HG02870 (cell line): ENCODE measurements around the gene ANAPC2.

Source experiments
- ATAC-seq: cut with Tn5 transposase; IDR thresholded peaks from one replicate; pipeline ENCODE4 v1.9.1; 2021; ENCODE audit warnings: mild to moderate bottlenecking, moderate library complexity; ENCODE audit not compliant: unreplicated experiment

The ANAPC2 gene

DNA sequence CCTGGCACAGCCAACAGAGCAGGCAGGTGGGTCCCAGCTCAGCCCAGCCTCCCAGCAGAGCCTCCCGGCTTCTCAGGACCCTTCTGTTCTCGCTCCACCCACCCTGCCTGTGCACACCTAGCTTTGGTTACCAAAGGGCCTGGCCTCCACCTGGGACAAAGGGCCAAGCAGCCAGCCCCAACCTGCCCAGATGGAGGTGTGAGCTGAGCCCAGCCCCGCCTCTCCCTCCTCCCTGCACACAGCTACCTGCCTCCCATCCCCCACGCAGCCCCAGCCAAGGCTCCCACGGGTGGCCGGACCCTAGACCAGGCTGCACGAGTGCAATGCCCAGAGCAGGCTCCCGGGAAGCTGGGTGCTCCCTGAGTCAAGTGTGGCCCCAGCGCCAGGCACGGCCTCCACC is 6.5 kb upstream of the ANAPC2 start:
- no peak for ATAC-seq

DNA sequence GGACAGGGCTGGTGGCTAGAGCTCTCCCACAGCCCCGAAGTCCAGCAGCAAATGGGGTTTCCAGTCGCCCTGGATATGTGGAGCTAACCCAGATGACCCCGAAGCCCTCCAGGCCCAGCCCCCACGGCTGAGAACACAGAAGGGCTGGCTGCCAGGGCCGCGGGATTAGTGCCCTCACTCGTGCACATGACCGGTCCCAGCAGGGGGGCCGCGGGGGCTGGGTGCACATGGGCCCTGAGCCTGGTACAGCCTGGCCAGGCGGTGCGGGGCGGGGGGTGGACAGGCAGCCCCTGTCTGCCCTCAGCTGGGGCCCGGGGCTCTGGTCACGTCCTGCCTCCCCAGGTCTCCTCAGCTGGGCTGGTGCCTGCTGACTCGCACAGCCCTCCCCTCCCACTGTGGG is 6.0 kb upstream of the ANAPC2 start:
- no peak for ATAC-seq

DNA sequence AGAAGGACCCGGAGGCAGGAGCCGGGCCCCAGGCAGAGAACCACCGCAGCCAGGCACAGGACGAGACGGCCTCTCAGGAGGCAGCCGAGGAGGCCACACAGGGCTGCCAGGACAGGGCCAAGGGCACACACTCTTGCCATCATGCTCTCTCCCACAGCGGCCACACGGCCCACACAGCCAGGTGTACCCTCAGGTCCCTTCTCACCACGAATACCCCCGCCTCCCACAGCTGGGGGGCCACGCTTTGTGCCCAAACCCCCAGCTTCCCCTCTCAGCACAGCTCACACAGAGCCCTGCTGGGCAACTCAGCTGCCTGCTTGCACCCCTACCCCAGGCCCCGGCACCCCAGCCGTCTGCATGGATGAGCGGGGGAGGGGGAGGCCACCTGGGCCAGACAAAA is 5.4 kb upstream of the ANAPC2 start:
- no peak for ATAC-seq

DNA sequence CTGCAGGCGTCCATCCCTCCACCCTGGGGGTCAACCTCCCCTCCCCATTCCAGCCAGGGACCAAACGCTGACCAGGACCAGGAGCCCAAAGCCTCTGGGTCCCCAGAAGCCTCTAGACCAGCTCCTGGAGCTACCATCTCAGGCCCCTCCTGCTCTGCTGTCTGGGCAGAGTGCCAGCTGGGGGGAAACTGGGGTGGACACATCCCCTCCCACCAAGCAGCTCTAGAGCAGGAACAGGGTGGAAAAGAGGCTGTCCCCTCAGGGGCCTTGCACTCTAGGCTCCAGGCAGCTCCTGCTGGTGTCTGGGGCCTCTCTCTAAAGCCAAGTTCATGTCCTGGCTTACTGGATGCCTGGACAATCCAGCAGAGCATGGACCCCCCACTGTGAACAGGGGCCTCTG is 4.5 kb upstream of the ANAPC2 start:
- ATAC-seq: no peak

DNA sequence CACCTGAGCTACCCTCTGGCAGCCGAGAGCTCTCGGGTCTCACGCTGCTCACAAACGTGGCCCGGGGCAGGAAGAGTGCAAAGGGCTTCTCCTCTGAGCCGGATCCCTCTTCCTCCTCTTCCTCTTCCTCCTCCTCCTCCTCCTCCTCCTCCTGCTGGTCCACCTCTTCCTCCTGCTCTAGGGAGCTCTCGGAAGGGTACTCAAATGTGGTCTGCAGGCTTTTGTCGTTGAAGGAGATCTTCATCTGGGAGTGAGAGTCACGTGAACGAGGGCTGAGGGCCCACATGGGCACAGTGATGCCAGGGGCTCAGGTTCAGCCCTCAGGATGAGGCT is 4.1 kb upstream of the ANAPC2 start:
- ATAC-seq: no peak

DNA sequence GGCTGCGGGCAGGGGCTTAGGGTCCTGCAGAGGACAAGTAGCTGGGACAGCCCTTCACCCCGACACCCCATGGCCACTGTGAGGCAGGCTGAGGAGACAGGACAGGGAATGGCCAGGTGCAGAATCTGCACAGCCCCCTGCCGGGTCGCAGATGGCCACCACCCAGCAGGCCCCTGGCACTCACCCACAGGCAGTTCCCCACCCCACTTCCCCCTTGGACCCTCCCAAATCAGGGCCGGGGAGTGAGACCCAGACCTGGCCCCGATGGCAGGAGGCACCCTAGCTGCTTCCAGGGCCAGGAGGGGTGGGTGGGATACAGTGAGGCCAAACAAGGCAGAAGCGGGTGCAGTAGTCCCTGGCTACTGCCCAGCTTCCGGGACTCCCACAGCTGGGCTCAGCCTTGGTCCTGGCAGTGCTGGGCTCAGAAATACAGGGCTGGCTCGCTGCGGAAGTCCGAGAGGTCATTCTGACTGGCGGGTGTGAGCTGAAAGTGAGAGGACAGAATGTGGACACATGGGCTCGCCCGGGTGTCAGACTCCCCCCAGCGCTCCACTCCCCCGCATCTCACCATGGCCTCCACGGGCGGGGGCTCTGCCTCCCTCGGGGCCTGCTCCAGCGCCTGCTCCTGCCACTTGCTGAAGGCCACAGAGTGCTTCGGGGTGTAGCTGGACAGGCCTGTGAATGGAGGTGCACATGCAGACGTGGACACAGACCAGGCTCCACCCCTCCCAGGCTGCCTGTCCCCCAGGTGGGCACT is 3.5 kb upstream of the ANAPC2 start:
- no peak for ATAC-seq

DNA sequence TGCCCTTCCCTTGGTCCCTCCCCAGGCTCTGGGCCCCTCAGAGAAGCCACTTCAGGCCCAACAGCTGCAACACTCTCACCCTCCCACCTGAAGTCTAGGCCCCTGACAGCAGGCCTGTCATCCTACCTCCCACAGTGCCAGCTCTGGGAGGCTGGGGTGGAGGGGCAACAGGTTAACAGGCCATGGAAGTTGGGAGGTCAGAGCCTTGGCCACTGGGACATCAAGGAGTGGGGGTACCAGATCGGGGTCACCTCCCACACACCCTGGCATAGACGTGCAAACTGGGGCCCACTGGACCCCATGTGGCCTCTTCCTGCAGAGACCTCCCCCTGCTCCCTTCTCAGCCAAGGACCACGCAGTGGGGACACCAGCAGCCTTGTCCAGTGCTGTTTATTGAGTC is 2.9 kb upstream of the ANAPC2 start:
- ATAC-seq: no peak

DNA sequence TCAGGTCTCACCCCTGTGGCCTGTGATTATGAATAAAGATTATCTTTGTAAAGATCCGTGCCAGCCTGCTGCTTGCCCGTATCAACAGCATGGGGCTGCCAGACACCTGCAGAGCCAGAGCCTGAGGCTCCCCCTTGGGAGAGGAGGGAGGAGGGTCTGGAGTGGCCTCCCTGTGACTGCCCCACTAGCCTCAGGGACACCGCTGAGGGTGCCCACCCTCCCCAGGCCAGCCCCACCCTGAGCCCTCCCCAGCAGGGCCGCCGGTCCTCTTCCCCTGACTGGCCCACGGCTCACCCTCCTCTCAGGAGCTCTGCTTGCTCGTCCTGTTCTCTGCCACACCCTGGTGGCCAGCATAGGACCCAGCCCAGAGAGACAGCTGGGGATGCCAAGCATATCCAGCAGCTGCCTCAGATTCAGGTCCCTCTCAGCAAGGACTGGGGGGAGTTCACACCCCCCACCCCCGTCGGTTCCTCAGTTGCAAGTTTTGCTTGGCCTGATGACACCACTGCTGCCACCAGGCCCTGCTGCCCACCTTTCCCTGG is 2.0 kb upstream of the ANAPC2 start:
- no peak for ATAC-seq

DNA sequence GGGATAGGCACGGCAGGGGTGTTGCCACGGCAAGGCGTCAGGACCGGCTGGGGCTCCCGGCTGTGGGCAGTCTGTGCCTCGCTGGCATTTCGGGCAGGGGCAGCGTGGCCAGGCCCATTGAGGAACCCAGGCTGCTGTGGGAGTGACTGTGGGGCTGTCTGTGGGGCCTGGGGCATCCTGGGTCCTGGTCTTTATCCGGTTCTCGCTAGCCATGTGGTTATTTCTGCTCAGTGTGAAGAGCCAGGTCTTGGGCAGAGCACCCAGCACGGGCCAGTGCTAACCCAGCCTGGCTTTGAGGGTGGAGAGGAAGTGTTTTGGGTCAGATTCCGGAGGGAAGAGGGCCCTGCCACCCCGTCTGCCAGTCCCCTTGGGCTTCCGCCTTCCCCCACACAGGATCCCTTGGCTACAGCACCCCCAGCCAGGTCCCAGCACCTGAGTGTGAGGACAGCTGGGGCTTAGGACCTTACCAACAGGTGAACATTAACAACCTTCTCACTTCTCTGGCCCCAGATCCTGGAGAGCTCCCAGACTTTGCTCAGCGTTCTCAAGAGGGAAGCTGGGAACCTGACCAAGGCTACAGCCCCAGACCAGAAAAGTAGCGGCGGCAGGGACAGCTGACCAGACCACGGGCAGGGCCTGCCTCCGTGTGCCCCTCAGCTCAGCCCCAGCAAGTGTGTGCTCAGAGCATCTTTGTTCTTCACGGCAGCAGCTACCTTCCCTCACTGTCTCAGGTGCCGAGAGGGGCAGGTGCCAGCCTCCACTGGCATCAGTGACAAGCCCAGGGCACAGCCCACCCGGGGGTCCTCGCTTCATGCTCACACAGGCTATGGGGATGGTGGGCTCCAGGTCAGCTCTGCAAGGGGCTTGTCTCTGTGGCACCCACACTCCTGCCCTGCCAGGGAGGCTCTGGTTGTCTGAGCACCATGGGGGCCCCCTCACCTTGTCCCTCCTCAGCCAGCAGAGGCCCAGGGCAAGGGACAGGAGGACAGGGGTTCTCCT is 1.2 kb upstream of the ANAPC2 start:
- no peak for ATAC-seq

DNA sequence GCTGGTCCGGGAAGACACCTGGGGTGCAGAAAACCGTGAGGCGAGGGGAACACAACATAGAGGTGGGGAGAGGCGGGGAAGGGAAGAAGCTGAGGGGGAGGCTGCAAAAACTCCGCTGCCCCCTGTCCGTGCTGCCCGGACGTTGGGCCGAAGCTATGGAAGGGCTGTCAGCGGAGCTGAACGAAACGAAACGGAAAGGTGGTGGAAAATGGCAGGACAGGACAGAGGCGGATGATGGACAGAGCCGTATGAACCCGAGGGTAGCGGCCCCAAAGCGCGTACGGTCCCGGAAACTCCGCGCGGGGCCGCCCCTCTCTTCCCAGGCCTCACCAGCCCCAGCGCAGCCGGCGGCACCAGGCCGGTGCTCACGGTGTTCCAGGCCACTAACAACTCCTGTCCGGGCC is 272 bp downstream of the ANAPC2 start:
- no peak for ATAC-seq

DNA sequence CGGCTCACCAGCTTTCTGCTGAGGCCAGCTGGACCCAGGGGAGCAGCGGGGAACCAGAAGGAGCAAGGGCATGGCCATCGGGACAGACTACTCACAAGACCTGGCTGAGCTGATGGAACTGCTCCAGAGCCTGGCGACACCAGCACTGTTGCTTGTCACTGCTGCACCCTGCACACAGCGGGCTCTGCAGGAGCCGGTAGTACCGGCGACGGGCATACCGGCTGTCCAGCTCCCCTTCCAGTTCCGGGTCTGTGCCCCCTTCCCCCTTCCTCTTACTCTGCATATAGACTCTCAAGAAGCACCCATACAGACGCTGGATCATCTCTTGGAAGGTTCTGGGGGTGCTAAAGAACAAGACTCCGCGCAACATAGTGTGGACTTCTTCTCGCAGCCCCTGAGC is 974 bp downstream of the ANAPC2 start:
- ATAC-seq: no peak

DNA sequence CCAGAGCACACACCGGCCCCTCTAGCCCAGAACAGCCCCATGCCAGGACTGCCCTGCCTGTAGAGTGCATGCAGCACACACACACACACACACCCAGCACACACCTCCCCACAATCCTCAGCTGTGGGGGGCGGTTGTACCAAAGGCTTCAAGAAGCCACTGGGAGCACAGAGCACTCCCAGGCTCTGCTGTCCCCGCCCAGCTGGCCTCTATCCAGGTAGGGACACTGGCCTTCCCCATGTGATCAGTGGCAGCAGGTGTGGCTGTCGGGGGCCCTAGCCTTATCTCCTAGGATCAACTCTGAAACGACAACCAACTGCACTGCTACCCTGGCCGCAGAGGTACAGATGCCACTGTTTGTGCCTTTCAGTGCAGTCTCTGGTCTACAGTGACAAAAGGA is 2.0 kb downstream of the ANAPC2 start:
- ATAC-seq: no peak

DNA sequence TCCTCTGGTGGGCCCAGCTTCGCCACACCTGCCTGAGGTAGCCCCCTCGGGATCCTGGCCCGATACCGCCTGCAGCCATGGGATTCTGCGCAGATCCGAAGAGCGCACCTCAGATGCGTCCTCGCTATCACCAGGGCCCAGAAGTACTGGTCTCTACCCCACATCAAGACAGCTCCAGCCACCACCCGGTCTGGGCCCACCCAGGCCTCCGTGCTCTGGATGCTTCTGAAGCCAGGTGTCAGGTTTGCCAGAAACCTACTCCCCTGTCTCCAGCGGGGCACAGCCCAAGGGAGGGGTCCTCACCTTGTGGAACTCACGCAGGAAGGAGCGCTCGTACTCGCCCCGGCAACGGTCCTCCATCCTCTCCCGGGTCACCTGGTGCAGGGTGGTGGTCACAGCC is 2.4 kb downstream of the ANAPC2 start:
- no peak for ATAC-seq

DNA sequence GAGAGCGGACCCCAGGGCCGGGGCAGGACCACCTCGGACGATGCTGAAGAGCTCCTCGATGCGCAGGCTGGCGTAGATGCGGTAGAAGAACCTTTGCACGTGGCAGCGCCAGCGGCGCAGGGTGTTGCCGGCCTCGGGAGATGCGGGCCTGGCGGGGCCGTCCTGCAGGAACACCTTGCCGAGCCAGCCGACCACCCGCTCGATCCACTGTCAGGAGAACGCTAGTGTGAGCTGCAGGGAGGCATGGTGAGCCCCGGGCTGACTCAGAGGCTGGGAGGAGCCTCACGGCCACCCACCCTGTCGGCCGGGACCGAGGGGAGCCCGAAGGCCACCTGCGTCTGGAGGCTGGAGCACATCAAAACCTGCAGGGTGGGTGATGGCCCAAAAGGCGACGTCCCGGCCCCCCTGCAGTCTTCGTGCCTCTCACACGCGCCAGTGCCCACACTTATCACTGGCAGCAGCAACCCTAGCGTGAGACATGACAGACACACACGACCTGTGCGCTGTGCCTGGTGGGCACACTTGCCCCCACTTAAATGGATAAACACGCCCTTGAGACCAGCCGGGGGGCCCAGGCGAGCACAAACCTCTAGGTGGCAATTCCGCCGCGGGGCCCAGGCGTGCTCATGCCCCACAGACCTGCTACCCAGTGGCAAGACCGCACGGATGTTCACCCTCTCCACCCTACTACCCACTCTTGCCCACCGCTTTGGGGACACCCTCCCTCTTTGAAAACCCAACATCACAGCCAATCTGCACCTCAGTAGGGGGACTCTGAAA is 3.3 kb downstream of the ANAPC2 start:
- no peak for ATAC-seq

DNA sequence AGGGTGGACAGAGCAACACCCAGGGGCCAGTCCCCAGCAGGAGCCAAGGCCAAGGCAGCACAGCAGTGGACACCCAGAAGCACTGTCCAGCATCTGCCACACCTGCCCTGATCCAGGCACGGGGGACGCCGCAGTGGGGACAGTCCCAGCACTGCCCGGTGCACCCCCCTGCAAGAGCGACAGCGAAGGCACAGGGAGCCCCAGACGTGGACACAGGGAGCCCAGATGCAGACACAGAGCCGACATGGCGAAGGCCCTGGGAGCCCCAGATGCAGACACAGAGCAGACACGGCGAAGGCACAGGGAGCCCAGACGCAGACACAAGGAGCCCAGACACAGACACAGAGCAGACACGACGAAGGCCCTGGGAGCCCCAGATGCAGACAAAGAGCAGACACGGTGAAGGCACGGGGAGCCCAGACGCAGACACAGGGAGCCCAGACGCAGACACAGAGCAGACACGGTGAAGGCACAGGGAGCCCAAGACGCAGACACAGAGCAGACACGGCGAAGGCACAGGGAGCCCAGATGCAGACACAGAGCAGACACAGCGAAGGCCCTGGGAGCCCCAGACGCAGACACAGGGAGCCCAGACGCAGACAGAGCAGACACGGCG is 4.3 kb downstream of the ANAPC2 start:
- no peak for ATAC-seq

DNA sequence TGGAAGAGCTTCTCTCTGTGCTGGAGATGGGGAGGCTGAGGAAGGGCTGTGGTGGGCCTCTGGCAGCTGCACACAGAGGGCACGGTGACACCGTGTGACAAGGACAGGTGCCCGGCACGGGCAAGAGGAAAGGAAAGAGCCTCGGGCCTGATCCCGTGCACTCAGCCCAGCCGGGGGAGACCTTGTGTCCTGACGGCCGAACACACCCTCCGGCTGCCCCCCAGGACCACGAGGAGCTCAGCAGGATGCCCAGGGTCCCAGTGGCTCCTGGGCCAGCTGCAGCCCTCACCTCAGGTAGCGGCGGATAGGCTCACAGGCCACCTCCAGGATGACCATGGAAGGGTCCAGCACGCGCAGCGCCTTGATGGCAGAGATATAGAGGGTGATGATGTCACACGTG is 5.5 kb downstream of the ANAPC2 start:
- no peak for ATAC-seq

DNA sequence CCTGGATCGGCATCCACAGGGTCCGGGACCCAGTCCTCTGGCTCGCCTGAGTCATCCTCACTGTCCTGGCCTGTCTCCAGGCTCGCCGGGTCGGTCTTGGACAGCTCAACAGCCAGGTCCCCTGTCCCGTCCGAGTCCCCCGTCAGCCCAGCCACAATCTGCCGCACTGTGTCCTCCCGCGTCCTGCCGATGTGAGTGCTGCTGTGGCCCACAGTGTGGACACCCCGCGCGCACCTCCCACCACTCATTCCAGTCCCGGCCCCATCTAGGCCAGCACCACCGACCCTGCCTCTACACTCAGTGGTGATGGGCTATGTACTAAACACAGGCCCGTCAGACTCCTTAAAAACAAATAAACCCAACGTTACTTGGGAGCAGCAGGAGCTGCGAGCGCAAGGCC is 6.7 kb downstream of the ANAPC2 start:
- ATAC-seq: no peak

DNA sequence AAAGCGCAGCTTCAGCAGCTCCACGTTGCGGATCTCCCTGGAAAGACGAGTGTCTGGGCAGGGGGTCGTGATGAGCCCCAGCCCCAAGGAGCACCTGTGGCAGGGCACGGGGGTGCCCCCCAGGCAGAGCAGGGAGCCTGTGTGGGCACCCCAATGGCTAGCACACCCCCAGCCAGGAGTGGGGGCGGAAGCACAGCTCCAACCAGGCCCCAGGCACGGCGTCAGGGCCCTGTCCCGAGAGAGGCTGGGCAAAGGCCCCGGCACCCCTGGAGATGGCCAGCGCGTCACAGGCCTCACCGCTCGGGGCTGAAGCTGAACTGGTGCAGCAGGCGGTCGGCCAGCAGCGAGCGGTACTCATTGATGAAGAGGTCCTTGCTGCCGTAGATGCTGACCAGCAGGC is 7.9 kb downstream of the ANAPC2 start:
- no peak for ATAC-seq

DNA sequence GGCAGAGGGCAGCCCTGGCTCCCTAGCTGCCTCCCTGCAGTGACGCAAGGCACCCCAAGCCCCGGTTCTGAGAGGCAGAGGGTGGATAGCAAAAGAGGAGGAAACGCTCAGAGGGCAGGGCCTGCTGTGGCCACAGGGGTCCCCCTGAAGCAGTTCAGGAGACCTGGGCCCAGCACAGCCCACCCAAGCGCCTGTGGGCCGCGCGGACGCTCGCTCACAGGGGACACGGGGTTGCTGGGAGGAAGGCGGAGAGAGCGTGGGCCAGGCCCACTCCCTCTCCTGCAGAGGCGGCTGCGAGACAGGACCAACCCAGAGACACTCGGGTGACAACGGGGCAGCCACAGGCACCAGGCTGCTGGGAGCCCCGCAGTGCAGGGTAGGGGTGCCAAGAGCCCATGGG is 8.6 kb downstream of the ANAPC2 start:
- no peak for ATAC-seq

DNA sequence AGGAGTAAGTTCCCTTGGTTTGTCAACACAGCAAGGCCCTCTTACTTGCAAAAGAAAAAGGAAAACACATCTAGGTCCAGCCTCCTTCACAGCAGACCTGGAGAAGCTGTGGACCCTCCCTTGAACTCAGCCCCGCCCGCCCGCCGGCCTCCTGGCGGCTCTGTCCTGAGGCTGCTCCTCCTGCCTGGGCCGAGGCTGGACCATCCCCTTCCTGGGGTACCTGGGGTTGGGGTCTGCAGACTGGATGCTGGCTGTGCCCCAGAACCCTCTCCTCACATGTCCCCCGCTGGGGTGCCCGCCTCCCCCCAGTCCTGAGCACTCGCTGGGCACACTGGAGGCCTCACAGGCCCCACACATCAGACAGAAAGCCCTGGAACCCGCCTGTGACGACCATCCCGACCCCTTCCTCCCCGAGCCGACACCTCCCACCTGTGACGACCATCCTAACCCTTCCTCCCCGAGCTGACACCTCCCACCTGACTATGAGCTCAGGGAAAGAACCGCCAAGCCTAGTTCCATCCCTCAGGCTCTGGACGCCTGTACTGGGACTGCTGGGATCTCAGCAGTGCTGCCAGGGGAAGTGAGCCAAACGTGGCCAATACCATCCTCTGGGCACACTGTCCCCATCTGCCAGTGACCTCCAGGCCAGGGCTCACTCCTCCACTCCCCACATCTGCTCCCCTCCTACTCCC is 9.3 kb downstream of the ANAPC2 start:
- no peak for ATAC-seq
